ENCODE results near the gene SLC26A4.

The SLC26A4 gene

GRCh38 chr7:107691716-107692115, 31.1 kb downstream of the SLC26A4 start:
- peak; percentile 59 for ATAC-seq
- no peak for TF ChIP-seq TSHZ2 (CRISPR knock-in tag; IDR thresholded peaks at IDR 0.05)
- no peak for TF ChIP-seq ZNF565 (CRISPR knock-in tag; conservative IDR thresholded peaks at IDR 0.05; ENCODE audit: low read depth)
- TF ChIP-seq BACH2 (CRISPR knock-in tag; IDR thresholded peaks at IDR 0.05; ENCODE audit: borderline replicate concordance): no peak
- TF ChIP-seq ZFP3 (CRISPR knock-in tag; IDR thresholded peaks at IDR 0.05): no peak
- TF ChIP-seq ZC3H10 (CRISPR knock-in tag; IDR thresholded peaks at IDR 0.05): no peak
- no peak for TF ChIP-seq TOX (CRISPR knock-in tag; IDR thresholded peaks at IDR 0.05; ENCODE audit: borderline replicate concordance)
- TF ChIP-seq CREB5 (CRISPR knock-in tag; IDR thresholded peaks at IDR 0.05; ENCODE audit: low read depth): no peak
- no peak for TF ChIP-seq PATZ1 (CRISPR knock-in tag; IDR thresholded peaks at IDR 0.05; ENCODE audit: borderline replicate concordance)
- no peak for TF ChIP-seq RARB (CRISPR knock-in tag; IDR thresholded peaks at IDR 0.05)
- TF ChIP-seq ZNF70 (CRISPR knock-in tag; IDR thresholded peaks at IDR 0.05): no peak
- TF ChIP-seq ZNF8 (CRISPR knock-in tag; IDR thresholded peaks at IDR 0.05): no peak
- no peak for TF ChIP-seq PPARA (CRISPR knock-in tag; IDR thresholded peaks at IDR 0.05; ENCODE audit: borderline replicate concordance)
- no peak for TF ChIP-seq ARNTL (CRISPR knock-in tag; IDR thresholded peaks at IDR 0.05; ENCODE audit: borderline replicate concordance, low read depth)
- no peak for TF ChIP-seq CSDC2 (CRISPR knock-in tag; IDR thresholded peaks at IDR 0.05)

- TF ChIP-seq ZC3H10 (CRISPR knock-in tag; IDR thresholded peaks at IDR 0.05) (no peak), ARNTL (CRISPR knock-in tag; IDR thresholded peaks at IDR 0.05; ENCODE audit: borderline replicate concordance, low read depth) (no peak), ZNF8 (CRISPR knock-in tag; IDR thresholded peaks at IDR 0.05) (no peak), CSRNP3 (CRISPR knock-in tag; IDR thresholded peaks at IDR 0.05) (no peak), ZFP30 (CRISPR knock-in tag; IDR thresholded peaks at IDR 0.05) (no peak), ZNF565 (CRISPR knock-in tag; conservative IDR thresholded peaks at IDR 0.05; ENCODE audit: low read depth) (no peak), PATZ1 (CRISPR knock-in tag; IDR thresholded peaks at IDR 0.05; ENCODE audit: borderline replicate concordance) (no peak), OSR1 (CRISPR knock-in tag; IDR thresholded peaks at IDR 0.05) (no peak), TOX (CRISPR knock-in tag; IDR thresholded peaks at IDR 0.05; ENCODE audit: borderline replicate concordance) (no peak), CSDC2 (CRISPR knock-in tag; IDR thresholded peaks at IDR 0.05) (no peak), POU6F1 (CRISPR knock-in tag; IDR thresholded peaks at IDR 0.05; ENCODE audit: borderline replicate concordance, low read depth) (no peak), CREB5 (CRISPR knock-in tag; IDR thresholded peaks at IDR 0.05; ENCODE audit: low read depth) (no peak), ZFP3 (CRISPR knock-in tag; IDR thresholded peaks at IDR 0.05) (no peak), ISL1 (CRISPR knock-in tag; IDR thresholded peaks at IDR 0.05) (no peak), PPARA (CRISPR knock-in tag; IDR thresholded peaks at IDR 0.05; ENCODE audit: borderline replicate concordance) (no peak), ZNF70 (CRISPR knock-in tag; IDR thresholded peaks at IDR 0.05) (no peak), GLIS3 (CRISPR knock-in tag; IDR thresholded peaks at IDR 0.05) (no peak), TCF4 (CRISPR knock-in tag; IDR thresholded peaks at IDR 0.05; ENCODE audit: borderline replicate concordance) (no peak), SNAI2 (CRISPR knock-in tag; IDR thresholded peaks at IDR 0.05) (no peak)
- peak; percentile 15; the same call in 2 of the 3 replicates for ATAC-seq
These were observed 31.9 kb downstream of the SLC26A4 start for GRCh38 chr7:107692501-107692900.

Data from SK-N-SH treated with all-trans-retinoic acid at 6 μM for 48 hours (cell line).